Rectal smooth muscle tissue (tissue), 1 donor: ENCODE results near the gene ALOX15B.

ENCODE experiments used
- H3K27ac ChIP-seq: one replicate; pipeline ENCODE4 v1.7.0; 2013; ENCODE audit warnings: low read depth, low read length, inconsistent platforms
- H3K27me3 ChIP-seq: one replicate; pipeline ENCODE4 v1.7.0; 2013; ENCODE audit warnings: low read length; ENCODE audit not compliant: control insufficient read depth, insufficient read depth
- H3K36me3 ChIP-seq: one replicate; pipeline ENCODE4 v1.7.0; 2013; ENCODE audit warnings: low read length; ENCODE audit not compliant: control insufficient read depth, insufficient read depth
- H3K4me1 ChIP-seq: one replicate; pipeline ENCODE4 v1.7.0; 2013; ENCODE audit warnings: low read length; ENCODE audit not compliant: control insufficient read depth, insufficient read depth
- H3K4me3 ChIP-seq: one replicate; pipeline ENCODE4 v1.7.0; 2013; ENCODE audit warnings: low read length
- H3K9ac ChIP-seq: one replicate; pipeline ENCODE4 v1.7.0; 2013; ENCODE audit warnings: low read length

Gene ALOX15B

GRCh38 chr17:8031950-8032349 is 6.9 kb upstream of the ALOX15B start:
- Histone ChIP-seq H3K27me3 (no peaks in the 10 kb centered on the region), H3K4me1 (no peaks in the 10 kb centered on the region), H3K27ac (no peak overlapping the region), H3K4me3 (no peak overlapping the region), H3K36me3 (no peaks in the 10 kb centered on the region), H3K9ac (no peak overlapping the region)

- Histone ChIP-seq H3K27ac (no peak overlapping the region), H3K27me3 (no peaks in the 10 kb centered on the region), H3K9ac (no peak overlapping the region), H3K4me3 (no peak overlapping the region), H3K36me3 (no peaks in the 10 kb centered on the region), H3K4me1 (no peaks in the 10 kb centered on the region)
Observed at GRCh38 chr17:8032442-8032841, 6.4 kb upstream of the ALOX15B start.

GRCh38 chr17:8039611-8040168 is 831 bp downstream of the ALOX15B start:
- Histone ChIP-seq H3K9ac (no peak overlapping the region), H3K27me3 (peaks cover 3% of the 10 kb centered on the region), H3K27ac (no peak overlapping the region), H3K36me3 (no peaks in the 10 kb centered on the region), H3K4me3 (no peak overlapping the region), H3K4me1 (no peaks in the 10 kb centered on the region)

GRCh38 chr17:8041249-8041928 is 2.5 kb downstream of the ALOX15B start:
- Histone ChIP-seq H3K4me3 (no peak overlapping the region), H3K27ac (no peak overlapping the region), H3K9ac (no peak overlapping the region), H3K36me3 (no peaks in the 10 kb centered on the region), H3K27me3 (peaks cover 3% of the 10 kb centered on the region), H3K4me1 (no peaks in the 10 kb centered on the region)

- Histone ChIP-seq H3K4me3 (no peak overlapping the region), H3K27me3 (peaks cover 3% of the 10 kb centered on the region), H3K27ac (no peak overlapping the region), H3K36me3 (no peaks in the 10 kb centered on the region), H3K9ac (no peak overlapping the region), H3K4me1 (no peaks in the 10 kb centered on the region)
Observed at GRCh38 chr17:8041979-8042378, 3.1 kb downstream of the ALOX15B start.

GRCh38 chr17:8044819-8045810 is 6.3 kb downstream of the ALOX15B start:
- Histone ChIP-seq H3K27ac (no peak overlapping the region), H3K4me3 (no peak overlapping the region), H3K27me3 (peaks cover 4% of the 10 kb centered on the region), H3K9ac (no peak overlapping the region), H3K36me3 (no peaks in the 10 kb centered on the region), H3K4me1 (no peaks in the 10 kb centered on the region)

GRCh38 chr17:8046306-8046928 is 7.6 kb downstream of the ALOX15B start:
- Histone ChIP-seq H3K27ac (no peak overlapping the region), H3K4me3 (no peak overlapping the region), H3K4me1 (no peaks in the 10 kb centered on the region), H3K9ac (no peak overlapping the region), H3K27me3 (peaks cover 4% of the 10 kb centered on the region), H3K36me3 (no peaks in the 10 kb centered on the region)

GRCh38 chr17:8046929-8047768 is 8.3 kb downstream of the ALOX15B start:
- no peaks in the 10 kb centered on the region for H3K36me3 ChIP-seq
- peaks cover 4% of the 10 kb centered on the region for H3K27me3 ChIP-seq
- H3K4me1 ChIP-seq, result no peaks in the 10 kb centered on the region
- H3K27ac ChIP-seq, result no peak overlapping the region
- H3K9ac ChIP-seq, result no peak overlapping the region
- H3K4me3 ChIP-seq, result no peak overlapping the region

- peaks cover 4% of the 10 kb centered on the region for H3K27me3 ChIP-seq
- no peak overlapping the region for H3K27ac ChIP-seq
- H3K4me3 ChIP-seq, result no peak overlapping the region
- no peaks in the 10 kb centered on the region for H3K36me3 ChIP-seq
- H3K4me1 ChIP-seq, result no peaks in the 10 kb centered on the region
- H3K9ac ChIP-seq, result no peak overlapping the region
Observed at GRCh38 chr17:8047769-8048110, 8.9 kb downstream of the ALOX15B start.

- Histone ChIP-seq H3K27me3 (peaks cover 4% of the 10 kb centered on the region), H3K27ac (no peak overlapping the region), H3K4me3 (no peak overlapping the region), H3K36me3 (no peaks in the 10 kb centered on the region), H3K9ac (no peak overlapping the region), H3K4me1 (no peaks in the 10 kb centered on the region)
Observed at GRCh38 chr17:8048236-8048635, 9.4 kb downstream of the ALOX15B start.

- Histone ChIP-seq H3K4me3 (no peak overlapping the region), H3K27me3 (peaks cover 4% of the 10 kb centered on the region), H3K9ac (no peak overlapping the region), H3K4me1 (no peaks in the 10 kb centered on the region), H3K36me3 (no peaks in the 10 kb centered on the region), H3K27ac (no peak overlapping the region)
Observed at GRCh38 chr17:8048736-8049135, 9.9 kb downstream of the ALOX15B start.
